ENCODE data around the gene ZC3H18.
"Not testable (repeated sequence)": the region's sequence is repeated elsewhere in the genome, so short reads cannot be mapped to it uniquely, and the experiment has no call there.

Gene ZC3H18

DNA sequence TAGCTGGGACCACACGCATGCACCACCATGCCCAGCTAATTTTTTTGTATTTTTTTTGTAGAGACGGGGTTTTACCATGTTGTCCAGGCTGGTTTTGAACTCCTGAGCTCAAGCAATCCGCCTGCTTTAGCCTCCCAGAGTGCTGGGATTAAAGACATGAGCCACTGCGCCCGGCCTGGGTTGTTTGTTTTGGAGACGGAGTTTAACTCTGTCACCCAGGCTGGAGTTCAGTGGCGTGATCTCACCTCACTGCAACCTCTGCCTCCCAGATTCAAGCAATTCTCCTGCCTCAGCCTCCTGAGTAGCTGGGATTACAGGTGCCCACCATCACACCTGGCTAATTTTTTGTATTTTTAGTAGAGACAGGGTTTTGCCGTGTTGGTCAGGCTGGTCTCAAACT is 39.2 kb downstream of the ZC3H18 start:
- DNase-seq: not testable (repeated sequence)

DNA sequence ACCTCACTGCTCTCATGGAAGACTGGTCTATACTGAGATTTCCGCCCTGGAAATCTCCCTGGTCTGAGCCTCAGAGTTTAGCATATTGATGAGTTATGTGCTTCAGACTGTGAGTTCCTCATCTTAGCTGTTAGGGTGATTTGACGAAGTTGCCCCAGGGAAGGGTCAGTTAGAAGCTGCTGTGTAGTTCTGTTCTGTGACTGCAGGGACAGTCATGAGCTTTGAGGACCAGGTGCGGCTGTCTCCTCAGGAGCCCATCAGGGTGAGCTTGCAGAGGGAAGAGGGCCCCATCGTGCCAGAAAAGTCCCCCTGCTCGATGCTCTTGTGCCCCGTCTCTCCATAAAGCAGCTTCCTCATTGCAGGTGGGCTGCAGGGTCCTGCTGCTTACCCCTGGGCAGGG is 39.9 kb downstream of the ZC3H18 start:
- DNase-seq: no peak

DNA sequence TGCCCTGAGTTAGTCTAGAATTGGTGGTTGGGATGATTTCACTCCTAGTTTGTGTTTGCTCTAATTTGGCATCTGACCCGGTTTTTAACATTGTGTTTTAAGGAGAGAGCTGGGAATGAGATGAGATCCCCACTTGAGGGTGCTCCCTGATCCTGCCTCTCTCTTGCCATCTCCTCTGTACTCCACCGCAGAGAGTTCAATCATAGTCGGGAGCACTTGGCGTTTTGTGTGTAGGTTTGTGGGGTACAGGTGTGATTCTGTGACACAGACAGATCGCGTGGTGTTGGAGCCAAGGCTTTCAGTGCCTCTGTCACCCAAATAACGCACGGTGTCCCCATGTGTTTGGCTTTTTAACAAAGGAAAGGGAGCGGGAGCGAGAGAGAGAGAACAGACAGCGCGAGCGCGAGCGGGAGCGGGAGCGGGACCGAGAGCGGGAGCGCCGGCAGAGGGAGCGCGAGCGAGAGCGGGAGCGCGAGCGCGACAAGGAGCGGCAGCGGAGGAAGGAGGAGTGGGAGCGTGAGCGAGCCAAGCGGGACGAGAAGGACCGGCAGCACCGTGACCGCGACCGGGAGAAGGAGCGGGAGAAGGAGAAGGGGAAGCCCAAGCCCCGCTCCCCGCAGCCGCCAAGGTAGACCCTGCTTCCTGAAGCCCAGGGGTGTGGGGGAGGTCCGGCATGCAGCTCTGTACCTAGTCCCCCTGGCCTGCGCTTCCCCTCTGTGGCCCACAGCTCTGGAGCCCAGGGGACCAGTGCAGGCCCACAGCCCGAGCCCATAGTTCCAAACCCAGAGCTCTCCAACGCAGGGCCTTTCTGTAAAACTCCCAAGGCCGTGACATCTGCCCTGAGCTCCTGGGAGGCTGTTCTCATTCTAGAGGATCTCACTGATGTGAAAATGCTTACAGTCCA is 41.0 kb downstream of the ZC3H18 start:
- DNase-seq: no peak

DNA sequence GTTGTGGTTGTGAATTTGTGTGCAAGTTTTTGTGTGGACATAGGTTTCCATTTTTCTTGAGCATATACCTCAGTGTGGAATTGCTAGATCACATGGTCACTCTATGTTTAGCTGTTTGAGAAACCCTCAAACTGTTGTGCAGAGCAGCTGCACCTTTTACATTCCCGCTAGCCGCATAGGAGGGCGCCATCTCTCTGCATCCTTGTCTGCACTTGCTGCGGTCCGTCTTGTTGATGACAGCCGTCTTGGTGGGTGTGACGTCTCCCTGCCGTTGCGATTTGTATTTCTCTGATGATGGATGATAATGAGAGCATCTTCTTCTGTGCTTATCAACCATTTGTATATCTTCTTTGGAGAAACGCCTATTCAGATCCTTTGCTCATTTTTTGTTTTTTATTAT is 43.1 kb downstream of the ZC3H18 start:
- no peak for DNase-seq

DNA sequence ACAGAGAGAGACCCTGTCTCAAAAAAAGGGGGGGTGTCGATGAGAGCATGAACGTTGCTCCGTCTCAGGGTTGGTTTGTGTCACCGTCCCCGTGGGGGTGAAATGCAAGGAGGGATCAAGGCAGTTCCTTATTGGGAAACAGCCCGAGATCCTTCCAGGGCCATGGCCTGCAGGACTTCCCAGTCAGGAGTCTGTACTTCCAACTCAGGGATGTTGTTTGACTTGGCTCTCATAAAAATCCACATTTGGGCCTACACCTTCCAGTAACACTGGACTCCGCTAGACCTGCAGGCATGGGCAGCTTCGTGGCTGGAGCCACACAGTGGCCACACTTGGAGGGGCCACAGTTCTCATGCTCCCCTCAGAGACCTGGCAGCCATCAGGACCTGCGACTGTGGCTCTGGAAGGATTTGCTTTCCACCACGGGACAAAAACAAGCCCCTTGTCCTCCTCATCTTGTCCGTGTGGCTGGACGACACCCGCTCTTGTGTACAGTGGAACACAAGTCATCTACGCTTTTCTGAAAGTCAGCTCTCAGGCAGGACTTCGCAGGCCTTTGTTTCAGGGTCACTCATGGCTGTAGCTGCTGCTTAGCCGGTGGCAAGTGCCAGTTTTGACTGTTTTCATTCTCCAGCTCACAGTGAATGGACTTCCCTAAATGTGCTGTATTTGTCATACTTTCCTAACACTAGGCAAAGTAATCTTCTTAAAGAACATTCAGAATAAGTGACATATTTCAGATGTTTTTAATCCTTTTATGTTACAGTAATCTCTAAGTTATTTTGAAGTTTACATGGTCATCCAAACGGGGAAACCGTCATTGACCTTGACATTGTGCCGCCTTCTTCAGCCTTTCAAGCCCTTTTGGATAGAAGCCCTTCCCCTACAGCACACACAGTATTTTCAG is 44.0 kb downstream of the ZC3H18 start:
- DNase-seq: no peak

DNA sequence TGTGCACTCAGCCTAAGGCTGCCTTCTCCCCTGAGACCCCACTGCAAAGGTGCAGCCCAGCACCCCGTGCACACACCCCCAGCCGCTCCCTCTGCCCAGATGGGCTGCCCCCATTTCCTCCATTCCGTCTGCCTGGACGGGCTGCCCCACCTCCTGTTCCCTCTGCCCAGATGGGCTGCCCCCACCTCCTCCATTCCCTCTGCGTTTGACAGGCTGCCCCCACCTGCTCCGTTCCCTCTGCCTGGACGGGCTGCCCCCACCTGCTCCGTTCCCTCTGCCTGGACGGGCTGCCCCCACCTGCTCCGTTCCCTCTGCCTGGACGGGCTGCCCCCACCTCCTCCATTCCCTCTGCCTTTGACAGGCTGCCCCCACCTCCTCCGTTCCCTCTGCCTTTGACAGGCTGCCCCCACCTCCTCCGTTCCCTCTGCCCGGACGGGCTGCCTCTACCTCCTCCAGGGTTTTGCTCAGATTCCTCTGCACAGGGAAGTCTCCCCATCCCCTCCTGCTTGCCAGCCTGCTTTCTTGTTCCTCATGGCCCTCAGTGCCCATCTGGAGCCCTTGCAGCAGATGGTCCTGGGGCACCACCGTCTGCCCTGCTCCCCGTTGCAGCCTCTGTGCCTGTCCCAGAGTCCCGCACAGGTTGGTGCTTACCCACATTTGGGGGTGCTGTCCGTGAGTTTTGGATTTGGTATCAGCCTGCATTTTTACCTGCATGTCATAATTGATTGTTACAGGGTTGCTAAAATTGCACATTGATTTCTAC is 44.8 kb downstream of the ZC3H18 start:
- no peak for DNase-seq

DNA sequence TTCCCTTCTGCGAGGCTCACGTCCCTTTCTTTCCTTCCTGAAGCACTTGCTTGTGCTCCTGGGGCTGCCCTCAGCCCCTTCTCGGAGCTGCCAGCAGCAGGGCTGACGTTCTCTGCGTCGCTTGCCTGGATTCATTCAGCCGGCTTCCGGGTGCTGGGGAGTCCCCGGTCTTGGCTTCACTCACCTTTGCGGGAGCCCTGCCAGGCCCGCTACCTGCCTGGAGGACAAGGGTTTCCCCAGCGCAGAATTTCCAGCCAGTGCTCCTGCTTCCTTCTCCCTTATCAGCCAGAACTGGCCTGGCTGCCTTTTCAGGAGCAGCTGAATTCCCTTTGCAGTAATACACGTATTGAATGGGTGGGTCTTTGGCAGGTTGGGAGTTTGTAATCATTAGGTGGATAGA is 46.1 kb downstream of the ZC3H18 start:
- no peak for DNase-seq

DNA sequence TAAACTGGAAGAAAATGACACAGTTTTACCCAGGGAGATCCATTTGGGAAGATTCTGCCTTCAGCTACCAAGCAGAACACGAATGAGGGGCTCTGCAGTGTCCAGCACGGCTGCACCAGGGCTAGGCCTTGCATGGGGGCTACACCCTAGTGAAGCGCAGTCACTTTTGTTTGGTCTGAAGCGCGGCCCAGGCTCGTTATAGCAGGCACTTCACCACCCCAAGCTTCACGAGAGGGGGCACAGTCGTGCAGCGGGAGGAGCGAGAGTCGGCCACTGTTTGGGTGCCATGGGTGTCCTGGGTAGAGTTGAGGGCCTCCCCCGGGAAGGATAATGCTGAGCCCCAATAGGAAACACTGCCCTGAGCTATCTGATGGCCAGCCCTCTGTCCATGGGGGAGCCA is 46.5 kb downstream of the ZC3H18 start:
- DNase-seq: no peak

DNA sequence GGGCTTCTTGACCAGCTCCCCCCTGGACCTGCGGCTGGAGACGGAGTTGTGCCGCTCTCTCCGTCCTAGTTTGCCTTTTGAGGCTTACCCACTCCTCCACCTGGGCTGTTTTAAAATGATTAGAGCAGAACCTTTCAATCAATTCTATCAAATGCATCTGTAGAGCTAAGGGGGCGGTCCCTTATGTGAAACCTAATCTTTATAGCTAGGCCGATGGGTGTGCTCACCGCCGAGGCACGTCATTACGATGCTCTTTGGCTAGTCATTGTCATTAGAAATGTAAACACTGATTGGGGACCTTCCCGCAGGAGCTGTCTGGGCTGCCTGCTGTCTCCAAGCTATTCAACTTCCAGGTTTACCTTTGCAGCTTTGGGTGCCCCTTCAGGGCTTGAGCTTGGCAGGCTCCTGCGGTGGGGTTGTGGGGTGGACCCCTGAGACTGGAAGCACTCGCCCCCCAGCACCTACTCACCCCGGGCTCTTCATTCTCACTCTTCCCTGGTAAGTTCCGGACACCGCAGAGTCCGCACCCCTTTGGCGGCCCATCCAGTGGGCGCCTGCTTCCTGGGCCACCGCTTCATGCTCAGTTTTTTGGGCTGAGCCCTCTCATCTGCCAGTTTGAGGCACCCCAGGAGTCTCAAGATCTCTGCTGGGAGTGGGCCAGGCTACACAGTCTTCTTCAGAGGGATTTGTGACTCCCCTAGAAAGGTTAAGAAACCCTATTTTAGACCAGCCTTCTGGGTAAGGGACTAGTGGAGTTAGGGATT is 47.2 kb downstream of the ZC3H18 start:
- DNase-seq: no peak

DNA sequence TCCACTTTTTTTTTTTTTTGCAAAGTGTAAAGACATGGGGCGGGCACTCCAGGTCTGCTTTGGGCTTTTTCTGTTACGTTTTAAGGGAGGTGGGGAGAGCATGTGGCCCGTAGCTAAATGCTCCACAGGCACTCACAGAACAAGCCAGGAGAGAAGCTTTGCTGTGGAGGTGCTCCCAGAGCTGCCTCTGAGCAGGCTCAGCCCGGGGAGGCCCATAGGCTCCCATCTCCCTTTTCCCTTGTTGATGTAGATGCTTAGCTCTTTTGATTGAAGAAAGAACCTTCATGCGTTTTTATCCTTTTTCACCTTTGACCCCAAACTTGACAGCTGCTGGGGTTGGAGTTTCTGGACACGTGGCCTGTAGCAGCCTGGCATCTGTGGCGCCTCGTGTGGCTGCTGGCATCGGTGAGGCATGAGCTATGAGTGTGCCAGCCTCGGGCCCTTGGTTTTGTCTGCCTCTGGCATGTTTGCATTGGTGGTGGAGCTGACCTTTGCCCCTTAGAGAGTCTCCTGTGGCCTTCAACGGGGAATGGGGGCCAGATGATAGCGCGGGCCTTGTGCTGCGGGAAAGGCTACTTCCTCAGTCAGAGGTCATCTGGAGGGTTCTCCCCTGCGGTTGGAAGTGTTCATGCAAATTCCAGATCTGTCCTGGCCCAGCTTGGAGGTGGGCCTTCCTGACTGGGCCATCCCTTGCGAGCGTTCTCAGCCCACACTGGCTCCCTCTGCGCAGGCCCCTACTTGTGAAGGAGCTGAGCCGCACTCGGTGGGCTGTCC is 48.2 kb downstream of the ZC3H18 start:
- DNase-seq: no peak

DNA sequence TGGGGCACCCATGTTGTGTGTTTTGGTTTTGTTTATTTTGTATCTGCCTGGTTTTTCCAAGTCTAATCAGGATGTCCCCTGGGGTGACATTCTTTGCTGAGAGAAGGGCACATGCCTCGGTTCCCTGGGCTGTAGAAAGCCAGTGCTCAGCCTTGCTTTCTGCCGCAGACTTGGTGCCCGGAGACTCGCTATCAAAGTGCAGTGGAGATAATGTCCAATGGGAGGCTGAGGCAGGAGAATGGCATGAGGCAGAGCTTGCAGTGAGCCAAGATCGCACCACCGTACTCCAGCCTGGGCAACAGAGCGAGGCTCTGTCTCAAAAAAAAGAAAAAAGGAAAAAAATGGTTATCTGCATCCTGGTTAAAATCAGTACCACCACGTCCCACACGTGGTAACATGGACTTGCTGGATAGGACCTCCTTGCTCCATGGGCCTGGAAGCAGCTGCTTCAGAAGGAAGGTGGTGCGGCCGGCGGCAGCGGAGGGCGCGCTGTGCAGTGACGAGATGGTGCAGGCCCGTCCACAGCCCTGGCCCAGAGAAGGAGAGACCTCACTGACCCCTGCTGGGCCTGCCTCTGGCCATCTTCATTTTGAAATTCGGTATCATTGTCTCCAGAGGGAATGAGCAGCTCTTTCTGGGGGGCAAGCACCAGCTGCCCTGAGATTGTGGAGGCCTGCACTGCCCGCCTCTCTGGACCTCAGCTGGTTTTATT is 48.9 kb downstream of the ZC3H18 start:
- DNase-seq: no peak

DNA sequence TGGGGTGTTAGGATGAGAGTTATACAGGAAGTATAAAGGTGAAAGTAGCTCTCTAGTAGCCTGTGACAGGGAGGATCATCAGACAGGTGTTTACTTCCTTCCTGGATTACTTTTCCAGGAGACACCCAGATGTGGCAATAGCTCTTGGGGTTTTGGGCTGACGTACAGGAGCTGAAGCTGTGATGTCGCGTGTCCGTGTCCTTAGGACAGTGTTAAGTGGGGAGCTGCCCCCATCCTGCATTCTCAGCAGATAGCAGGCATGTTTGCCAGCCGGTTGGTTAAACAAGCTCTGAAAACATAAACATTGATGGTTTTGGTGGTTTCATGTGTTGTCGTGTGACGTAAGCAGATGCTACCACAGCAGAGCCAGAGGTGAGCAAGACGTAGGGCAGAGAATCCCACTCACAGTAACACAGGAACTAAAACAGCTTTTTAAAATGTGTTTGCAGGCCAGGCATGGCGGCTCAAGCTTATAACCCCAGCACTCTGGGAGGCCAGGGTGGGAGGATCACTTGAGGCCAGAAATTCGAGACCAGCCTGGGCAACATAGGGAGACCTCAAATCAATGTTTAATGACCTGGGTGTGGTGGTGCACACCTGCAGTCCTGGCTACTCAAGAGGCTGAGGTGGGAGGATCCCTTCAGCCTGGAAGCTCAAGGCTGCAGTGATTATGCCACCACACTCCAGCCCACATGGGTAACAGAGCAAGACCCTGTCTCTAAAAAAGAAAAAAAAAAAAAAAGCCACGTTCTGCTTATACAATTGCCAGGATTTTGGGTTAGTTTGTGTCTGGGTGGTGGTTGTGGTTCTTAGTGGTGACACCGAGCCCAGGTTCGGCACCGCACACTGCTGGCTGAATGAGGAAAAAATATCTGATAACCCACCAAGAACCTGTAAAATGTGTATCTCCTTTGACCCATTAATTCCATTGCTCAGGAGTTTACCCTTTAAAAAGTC is 49.9 kb downstream of the ZC3H18 start:
- no peak for DNase-seq

DNA sequence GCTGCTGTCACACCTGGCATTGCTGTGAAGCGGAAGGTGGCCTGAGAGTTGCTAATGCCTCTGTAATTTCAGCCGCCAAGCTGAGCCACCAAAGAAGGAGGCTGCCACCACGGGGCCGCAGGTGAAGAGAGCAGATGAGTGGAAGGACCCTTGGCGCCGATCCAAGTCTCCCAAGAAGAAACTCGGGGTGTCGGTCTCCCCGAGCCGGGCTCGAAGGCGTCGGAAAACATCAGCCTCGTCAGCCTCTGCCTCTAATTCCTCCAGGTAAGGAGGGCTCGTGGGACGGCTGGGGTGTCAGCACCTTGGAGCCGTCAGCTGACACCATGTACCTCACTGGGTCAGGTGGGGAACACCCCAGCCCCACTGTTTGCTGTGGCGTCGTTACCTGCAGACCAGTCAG is 51.9 kb downstream of the ZC3H18 start:
- DNase-seq: no peak

DNA sequence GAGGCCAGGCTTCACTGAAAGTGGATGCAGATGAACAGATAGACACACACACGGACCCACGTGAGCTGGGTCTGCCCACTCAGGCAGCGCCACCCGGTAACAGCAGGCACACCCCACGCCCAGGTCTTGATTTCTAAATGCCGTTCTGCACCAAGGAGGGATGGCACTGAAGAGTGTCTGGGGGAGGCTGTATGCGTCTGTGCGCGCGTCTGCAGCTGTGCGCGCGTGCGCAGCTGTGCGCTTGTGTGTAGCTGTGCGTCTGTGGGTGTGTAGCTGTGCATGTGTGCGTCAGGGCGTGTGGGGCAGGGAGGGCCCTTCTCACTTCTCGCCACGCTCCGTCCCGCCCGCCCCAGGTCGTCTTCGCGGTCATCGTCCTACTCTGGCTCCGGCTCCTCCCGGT is 52.7 kb downstream of the ZC3H18 start:
- DNase-seq: no peak

DNA sequence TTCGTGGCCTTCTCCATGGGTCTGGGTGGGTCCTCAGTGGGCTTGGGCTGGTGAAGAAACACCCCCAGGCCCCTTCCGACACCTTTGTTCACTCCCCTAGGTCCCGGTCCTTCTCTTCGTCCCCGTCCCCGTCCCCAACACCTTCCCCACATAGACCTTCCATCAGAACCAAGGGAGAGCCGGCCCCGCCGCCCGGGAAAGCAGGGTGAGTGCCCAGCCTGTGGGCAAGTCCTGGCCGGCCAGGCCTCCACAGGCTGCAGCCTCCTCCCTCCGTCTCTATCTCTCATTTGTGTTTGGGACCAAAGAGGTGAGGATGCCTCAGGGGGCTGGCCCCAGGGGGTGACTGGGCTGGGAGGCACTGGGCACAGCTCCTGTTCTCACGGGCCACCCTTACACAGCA is 53.7 kb downstream of the ZC3H18 start:
- DNase-seq: no peak

DNA sequence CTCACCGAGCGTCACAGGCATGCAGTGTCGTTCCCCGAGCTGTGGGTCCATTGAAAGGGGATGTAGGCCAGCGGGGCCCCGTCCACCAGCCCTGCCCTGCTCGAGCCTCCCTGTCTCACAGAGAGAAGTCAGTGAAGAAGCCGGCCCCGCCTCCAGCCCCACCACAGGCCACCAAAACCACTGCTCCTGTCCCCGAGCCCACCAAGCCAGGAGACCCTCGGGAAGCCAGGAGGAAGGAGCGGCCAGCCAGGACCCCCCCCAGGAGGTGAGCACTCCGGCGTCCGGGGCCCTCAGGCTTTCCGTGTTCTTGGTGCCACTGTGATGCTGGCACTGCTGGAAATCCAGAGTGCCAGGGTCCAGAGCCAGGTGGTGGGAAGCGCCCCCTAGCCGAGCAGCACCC is 54.3 kb downstream of the ZC3H18 start:
- DNase-seq: no peak

DNA sequence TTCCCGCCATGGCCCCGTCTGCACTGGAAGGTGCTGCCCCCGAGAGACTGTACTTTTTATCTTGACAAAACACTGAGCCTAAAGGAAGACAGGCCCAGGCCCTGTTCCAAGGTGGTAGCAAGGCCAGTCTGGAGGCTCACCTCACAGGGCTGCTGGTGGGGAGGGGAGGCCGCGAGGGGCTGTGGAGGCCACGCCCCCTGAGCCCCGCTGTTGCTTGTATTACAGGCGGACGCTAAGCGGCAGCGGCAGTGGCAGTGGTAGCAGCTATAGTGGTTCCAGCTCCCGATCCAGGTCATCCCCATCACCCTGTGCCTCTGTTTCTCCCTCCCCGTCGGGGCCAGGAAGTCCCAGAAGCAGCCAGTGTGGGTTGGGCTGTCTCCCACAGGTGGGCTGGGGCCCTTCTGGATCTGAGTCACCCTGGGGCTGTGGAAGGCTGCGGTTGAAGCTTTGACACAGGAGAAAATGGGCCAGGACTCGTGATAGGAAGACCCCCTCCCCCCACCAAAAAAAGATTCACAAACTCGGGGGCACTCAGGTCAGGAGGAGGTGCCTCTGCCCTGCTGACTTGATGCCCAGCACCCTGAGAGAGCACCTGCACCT is 54.9 kb downstream of the ZC3H18 start:
- DNase-seq: no peak

DNA sequence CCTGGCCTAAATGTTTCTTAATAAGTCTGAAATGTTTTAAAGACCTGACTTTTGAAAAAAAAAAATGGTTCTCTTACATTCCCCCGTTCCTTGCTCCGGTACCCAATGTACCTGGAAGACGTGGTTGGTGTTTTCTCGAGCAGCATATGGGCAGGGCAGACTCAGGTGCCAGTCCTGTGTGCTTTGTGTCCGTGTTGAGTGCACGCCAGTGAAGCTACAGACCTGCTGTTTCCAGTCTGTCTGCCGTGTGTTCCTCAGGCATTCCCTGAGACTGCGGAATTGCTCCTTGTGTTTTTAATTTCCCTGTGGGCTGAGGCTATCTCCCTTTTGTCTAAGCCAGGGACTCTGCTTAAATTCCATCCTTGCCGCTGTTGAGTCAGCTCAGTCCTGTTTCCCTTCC is 56.4 kb downstream of the ZC3H18 start:
- DNase-seq: no peak

Data from EL (cell line).